GM21360 (cell line): ENCODE measurements around the gene MYL7.

Source experiments
- ATAC-seq: cut with Tn5 transposase; IDR thresholded peaks from one replicate; pipeline ENCODE4 v1.9.1; 2021; ENCODE audit warnings: mild to moderate bottlenecking, moderate library complexity; ENCODE audit not compliant: unreplicated experiment

MYL7 gene

DNA sequence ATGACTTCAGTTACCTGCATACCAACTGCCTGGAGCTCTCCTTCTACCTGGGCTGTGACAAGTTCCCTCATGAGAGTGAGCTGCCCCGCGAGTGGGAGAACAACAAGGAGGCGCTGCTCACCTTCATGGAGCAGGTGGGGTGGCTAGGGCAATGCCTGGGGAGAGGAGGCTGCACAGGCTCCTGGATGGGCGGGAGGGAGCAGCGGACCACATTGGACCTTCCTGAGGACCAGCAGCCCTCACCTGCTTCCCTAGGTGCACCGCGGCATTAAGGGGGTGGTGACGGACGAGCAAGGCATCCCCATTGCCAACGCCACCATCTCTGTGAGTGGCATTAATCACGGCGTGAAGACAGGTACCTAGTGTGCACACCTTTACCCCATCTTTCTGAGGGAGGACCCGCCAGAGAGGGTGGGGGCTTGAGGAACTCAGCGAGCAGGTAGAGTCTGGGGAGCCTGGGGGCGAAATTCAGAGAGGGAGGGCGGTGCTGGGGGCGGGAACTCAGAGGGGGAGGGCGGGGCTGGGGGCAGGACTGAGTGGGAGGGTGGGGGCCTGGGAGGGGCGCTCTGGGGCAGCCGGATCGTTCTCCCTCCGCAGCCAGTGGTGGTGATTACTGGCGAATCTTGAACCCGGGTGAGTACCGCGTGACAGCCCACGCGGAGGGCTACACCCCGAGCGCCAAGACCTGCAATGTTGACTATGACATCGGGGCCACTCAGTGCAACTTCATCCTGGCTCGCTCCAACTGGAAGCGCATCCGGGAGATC lies 28.0 kb downstream of the MYL7 start:
- no peak for ATAC-seq

DNA sequence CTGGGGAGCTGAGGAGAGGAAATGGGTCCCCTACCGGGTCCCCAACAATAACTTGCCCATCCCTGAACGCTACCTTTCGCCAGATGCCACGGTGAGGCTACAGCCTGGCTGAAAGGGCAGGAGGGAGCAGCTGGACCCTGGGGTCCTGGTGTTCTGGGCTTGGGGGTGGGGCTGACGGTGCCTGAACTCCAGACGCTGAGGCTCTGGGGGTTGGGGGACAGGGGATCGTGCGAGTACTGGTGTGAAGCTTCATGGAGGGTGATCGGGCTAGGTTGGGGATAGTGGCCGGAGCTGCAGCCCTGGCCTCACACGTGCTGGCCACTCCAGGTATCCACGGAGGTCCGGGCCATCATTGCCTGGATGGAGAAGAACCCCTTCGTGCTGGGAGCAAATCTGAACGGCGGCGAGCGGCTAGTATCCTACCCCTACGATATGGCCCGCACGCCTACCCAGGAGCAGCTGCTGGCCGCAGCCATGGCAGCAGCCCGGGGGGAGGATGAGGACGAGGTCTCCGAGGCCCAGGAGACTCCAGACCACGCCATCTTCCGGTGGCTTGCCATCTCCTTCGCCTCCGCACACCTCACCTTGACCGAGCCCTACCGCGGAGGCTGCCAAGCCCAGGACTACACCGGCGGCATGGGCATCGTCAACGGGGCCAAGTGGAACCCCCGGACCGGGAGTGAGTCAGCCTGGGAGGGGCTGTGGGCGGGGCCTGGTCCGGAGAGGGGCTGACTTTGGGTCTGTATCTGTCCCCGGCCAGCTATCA lies 28.7 kb downstream of the MYL7 start:
- ATAC-seq, result no peak

DNA sequence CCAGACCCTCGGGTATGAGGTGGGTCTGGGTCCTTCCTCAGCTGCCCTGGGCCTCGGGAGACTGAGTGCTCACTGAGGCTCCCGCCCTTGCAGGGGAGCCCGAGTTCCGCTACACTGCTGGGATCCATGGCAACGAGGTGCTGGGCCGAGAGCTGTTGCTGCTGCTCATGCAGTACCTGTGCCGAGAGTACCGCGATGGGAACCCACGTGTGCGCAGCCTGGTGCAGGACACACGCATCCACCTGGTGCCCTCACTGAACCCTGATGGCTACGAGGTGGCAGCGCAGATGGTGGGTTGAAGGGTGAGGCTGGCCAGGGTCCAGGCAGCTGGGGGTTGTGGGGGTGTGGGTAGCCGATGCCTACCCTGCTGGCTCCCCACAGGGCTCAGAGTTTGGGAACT lies 29.4 kb downstream of the MYL7 start:
- no peak for ATAC-seq

- no peak for ATAC-seq
Measured at GRCh38 chr7:44110719-44111635, 30.2 kb downstream of the MYL7 start.

GRCh38 chr7:44109991-44110390 lies 31.1 kb downstream of the MYL7 start:
- no peak for ATAC-seq

- ATAC-seq, result no peak
Measured at GRCh38 chr7:44108768-44109750, 32.1 kb downstream of the MYL7 start.

DNA sequence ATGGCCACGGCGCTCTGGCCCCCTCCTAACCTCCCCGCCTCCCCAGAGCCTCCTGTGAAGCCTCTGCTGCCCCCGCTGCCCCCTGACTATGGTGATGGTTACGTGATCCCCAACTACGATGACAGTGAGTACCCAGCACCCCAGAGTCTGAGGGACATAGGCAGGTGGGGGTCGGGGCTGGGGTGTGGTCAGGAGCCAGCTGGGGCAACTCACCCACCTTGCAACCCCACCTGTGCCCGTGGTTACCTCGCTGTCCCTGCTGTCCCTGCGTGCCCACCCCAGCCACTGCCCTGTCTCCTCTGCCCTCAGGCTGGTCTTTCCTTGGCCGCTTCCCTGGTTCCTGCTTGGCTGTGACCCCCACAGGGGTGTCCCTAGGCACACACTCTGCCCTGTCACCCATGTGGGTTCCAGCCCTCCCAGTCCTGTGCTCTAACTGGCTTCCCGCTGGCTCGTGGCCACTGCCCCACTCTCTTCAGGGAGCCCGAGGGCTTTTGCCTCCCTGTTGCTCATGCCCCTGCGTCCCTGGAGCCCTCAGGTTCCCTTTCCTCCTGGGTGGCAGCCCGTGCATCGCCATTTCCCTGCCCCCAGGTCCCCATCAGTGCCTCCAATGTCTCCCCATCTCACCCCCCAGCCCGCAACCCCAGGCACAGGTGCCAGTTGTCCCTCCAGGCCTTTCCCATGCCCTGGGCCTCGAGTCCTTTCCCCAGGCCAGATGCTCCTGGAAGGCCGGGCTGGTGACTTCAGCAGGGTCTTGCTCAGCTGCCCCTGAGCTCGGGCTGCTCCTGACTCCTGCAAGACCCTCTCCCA lies 33.0 kb downstream of the MYL7 start:
- no peak for ATAC-seq

GRCh38 chr7:44107116-44107960 lies 33.8 kb downstream of the MYL7 start:
- no peak for ATAC-seq

GRCh38 chr7:44106311-44107065 lies 34.6 kb downstream of the MYL7 start:
- no peak for ATAC-seq

DNA sequence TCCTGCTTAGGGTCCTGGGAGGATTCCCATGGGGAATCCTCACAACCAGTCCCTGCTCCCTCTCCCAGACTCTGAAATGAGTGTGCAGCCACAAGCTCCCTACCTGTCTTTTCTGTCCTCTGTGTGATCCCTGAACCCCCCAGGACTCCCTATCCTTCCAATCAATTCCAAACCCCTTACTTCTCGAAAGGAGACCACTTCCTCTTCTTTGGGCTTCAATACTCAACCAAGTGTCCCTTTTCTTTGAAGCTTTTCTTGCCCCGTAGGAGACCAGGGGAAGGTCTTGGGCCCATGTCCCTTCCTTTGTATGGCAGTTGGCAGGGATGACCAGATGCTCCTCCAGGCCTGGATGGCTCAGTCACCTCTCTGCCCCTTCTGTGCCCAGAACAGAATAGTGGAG lies 35.3 kb downstream of the MYL7 start:
- ATAC-seq, result no peak

DNA sequence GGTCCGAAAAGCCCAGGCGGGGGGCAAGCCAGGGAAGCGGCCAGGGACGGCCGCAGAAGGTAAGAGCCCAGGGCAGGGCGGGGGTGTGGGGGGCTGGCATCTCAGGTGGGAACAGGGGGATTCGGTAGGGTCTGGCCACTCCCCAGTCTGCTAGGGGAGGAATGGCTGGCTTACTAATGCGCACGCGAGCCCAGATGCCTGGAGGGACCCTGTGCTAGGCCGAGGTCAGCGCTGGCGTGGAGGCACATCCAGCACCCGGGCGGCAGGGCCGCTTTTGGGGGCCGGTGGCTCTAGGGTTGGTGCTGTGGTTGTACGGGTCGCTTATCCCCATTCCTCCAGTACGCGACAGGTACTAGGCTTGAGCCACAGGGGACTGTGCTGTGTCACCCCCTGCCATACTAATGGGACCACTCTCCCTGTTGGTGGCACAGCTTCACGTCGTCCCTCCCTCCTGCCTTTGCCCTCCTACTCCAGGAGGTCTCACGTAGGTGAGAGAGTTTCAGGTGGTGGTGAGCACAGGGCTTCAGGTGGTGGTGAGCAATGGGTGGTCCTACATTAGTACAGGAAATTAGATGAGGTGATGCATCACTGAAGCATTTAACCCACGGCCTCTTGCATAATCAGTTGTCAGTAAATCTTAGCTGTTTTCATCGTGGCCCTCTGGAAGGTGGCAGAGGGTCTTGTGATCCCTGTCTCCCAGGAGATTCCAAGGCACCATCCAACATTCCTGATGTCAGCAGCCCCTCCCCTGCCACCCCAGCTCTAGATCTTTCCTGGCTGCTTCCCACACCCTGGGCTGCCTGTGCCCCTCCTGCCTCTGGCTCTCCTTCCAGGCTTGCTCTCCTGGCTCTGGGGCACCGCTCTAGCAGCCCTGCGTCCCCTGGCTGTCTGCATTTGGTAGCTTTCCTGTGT lies 36.0 kb downstream of the MYL7 start:
- ATAC-seq, result no peak

DNA sequence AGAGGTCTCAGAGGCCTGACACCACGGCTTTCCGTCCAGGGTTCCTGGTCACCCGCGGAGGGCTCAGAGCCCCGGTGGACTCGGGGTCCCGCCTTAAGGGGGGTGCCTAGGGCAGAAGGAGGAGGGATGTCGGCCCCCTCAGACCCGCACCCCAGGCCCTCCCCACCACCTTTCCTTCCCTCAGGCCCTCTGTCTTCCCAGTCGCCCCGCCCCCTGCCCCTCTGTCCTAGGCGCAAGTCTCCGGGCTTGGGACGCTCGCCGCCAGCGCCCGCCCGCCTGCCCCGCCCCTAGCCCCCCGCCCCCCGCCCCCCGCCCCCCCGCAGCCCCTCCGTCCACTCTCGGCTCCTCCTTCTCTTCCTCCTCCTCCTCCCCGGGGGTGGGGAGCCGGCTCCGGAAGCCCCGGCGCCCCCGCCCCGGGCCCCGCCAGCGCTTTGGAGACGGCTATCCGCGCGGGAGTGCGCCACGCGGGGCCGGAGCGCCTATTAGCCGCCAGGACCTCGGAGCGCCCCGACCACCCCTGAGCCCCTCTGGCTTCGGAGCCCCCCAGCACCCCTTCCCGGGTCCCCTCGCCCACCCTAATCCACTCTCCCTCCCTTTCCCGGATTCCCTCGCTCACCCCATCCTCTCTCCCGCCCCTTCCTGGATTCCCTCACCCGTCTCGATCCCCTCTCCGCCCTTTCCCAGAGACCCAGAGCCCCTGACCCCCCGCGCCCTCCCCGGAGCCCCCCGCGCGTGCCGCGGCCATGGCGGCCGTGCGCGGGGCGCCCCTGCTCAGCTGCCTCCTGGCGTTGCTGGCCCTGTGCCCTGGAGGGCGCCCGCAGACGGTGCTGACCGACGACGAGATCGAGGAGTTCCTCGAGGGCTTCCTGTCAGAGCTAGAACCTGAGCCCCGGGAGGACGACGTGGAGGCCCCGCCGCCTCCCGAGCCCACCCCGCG lies 36.9 kb downstream of the MYL7 start, which contains the start of gene AEBP1:
TSS of gene AEBP1 (plus strand) at position 423 of the 937 bp plus-strand sequence. CDS start at position 744, 321 bp downstream.
- no peak for ATAC-seq

- ATAC-seq, result no peak
Measured at GRCh38 chr7:44103566-44103922, 37.6 kb downstream of the MYL7 start.

DNA sequence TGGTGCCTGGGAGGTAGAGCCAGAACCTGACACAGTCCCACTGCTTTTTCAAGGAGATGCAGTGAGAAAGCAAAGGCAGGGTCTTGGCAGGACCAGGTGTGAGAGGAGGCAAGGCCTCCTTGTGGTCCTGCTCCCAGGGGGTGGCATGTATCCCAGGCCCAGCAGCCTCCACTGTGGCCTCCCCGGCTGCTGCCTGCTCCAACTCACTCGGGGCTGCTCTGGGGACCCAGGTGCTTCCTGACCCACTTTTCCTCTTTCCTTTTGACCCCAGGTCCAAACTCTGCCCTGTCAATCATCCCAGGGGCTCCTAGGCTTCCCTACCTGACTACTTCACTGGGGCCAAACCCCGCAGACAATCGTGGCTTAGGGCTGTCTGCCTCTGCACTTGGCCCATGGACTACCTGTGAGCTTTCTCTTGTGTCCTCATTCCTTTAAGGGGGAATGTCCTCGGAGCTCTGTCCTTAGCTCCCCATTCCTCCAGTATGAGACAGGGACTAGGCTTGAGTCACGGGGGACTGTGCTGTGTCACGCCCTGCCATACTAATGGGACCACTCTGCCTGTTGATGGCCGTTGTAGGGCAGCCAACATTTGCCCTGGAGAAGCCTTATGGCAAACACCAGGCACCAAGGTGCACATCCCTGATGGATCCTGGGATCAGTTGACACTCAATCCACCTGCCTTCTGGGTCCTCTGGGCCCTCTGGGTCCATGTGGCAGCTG lies 38.1 kb downstream of the MYL7 start:
- ATAC-seq, result no peak
